HG03432 (cell line): ENCODE data around the gene SLC43A3.
"Not testable (repeated sequence)": the region's sequence is repeated elsewhere in the genome, so short reads cannot be mapped to it uniquely, and the experiment has no call there.

ENCODE experiments used
- ATAC-seq: cut with Tn5 transposase; IDR thresholded peaks from one replicate; pipeline ENCODE4 v1.9.1; 2021; ENCODE audit warnings: mild to moderate bottlenecking, moderate library complexity; ENCODE audit not compliant: unreplicated experiment

Gene SLC43A3

DNA sequence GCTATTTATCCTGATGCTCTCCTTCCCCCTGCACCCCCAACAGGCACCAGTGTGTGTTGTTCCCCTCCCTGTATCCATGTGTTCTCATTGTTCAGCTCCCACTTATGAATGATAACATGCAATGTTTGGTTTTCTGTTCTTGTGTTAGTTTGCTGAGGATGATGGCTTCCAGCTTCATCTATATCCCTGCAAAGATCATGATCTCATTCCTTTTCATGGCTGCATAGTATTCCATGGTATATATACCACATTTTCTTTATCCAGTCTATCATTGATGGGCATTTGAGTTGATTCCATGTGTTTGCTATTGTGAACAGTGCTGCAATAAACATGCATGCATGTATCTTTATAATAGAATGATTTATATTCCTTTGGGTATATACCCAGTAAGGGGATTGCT is 65.5 kb downstream of the SLC43A3 start:
- not testable (repeated sequence) for ATAC-seq

DNA sequence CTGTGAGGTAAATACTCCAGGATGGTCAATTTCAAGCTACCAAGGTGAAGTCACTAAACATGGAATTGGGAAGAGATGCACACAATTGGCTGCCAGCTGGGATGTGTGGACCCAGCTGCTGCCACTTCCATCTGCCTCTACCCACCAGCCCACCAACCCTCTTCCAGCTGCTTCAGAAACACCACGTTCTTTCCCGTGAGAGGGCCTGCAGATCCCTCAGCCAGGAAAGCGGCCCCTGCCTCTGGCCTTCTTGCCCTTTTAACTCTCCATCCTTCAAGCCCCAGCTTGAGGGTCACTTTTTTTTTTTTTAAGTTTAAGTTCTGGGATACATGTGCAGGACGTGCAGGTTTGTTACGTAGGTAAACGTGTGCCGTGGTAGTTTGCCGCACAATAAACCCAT is 65.9 kb downstream of the SLC43A3 start:
- ATAC-seq, result no peak

GRCh38 chr11:57359896-57360690 is 66.8 kb downstream of the SLC43A3 start:
- no peak for ATAC-seq

GRCh38 chr11:57359396-57359795 is 67.5 kb downstream of the SLC43A3 start:
- no peak for ATAC-seq

- ATAC-seq, result no peak
Measured at GRCh38 chr11:57358991-57359390, 67.9 kb downstream of the SLC43A3 start.

GRCh38 chr11:57358543-57358961 is 68.4 kb downstream of the SLC43A3 start:
- ATAC-seq, result no peak

DNA sequence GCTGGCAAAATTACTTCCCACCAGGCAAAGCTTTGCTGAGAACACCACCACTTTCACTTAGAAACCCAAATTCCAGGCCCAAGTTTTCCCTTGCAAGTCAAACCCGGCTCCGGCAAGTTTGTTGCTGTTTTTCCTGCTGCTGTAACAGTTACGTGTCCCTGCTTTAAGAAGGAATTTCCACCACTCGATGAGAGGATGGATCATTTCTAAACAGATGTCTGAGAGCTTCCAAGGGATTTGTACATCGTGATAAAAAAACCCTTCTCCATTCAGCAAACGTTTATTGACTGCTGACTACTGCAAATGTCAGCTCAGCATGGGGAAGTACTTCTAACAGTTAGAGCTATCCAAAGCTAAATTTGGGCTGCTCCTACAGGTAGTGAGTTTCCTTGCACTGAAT is 69.1 kb downstream of the SLC43A3 start:
- ATAC-seq, result no peak

GRCh38 chr11:57357310-57357709 is 69.6 kb downstream of the SLC43A3 start:
- ATAC-seq, result no peak
